PFSK-1 (cell line): ENCODE results near the gene SERPINE2.

ENCODE experiments used
- FOXP2 ChIP-seq: optimal IDR thresholded peaks from 2 replicates; pipeline ENCODE3; 2011; ENCODE audit warnings: borderline replicate concordance, control low read depth, inconsistent platforms; ENCODE audit not compliant: insufficient read depth; ENCODE audit errors: extremely low read length, extremely low read depth
- POLR2AphosphoS5 ChIP-seq: IDR thresholded peaks from 2 replicates; pipeline ENCODE4 v1.6.1; 2012; ENCODE audit warnings: low read depth, mild to moderate bottlenecking, control low read depth, low read length, moderate library complexity
- SIN3A ChIP-seq: IDR thresholded peaks from 2 replicates; pipeline ENCODE4 v1.6.1; 2012; ENCODE audit warnings: mild to moderate bottlenecking, low read length, moderate library complexity, borderline replicate concordance; ENCODE audit not compliant: insufficient read depth
- TAF1 ChIP-seq: IDR thresholded peaks from 2 replicates; pipeline ENCODE4 v1.6.1; 2012; ENCODE audit warnings: low read length, control low read depth, borderline replicate concordance; ENCODE audit not compliant: insufficient read depth
- TF ChIP-seq, protein P1 (sequence below), 2 experiments: IDR thresholded peaks; 2 replicates each; pipeline versions ENCODE4 v1.6.1 to v1.8.0; 2011 to 2012; ENCODE audit warnings: low read depth in 2 of 2, low read length in 2 of 2, control low read depth in 1 of 2, inconsistent platforms in 1 of 2, mild to moderate bottlenecking in 1 of 2, moderate library complexity in 1 of 2; ENCODE audit not compliant: insufficient read depth in 1 of 2

SERPINE2 gene

DNA sequence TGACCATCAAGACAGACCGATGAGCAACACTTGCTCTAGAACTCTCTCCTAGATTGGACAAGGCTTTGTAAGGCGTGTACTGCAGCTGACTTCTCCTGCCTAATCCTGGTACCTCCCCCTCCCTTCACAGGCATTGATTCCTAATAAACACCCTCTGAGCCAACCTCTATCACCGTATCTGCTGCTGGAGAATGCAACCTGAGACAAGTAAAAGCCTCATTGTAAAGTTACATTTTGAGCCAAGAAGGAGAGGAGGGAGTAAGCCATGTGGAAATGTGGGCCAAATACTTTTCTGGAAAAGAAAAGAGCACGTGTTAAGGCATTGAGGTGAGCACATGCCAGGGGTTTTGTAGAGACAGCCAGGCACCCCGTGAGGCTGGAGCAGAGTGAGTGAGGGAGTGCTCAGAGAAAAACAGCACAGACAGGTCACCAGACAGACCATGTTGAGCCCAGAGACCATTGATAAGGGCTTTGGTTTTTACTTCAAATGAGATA lies 91.3 kb downstream of the SERPINE2 start:
- TF ChIP-seq SIN3A (no peak), TAF1 (no peak), FOXP2 (no peak), POLR2AphosphoS5 (no peak)
- TF ChIP-seq, protein P1, sequence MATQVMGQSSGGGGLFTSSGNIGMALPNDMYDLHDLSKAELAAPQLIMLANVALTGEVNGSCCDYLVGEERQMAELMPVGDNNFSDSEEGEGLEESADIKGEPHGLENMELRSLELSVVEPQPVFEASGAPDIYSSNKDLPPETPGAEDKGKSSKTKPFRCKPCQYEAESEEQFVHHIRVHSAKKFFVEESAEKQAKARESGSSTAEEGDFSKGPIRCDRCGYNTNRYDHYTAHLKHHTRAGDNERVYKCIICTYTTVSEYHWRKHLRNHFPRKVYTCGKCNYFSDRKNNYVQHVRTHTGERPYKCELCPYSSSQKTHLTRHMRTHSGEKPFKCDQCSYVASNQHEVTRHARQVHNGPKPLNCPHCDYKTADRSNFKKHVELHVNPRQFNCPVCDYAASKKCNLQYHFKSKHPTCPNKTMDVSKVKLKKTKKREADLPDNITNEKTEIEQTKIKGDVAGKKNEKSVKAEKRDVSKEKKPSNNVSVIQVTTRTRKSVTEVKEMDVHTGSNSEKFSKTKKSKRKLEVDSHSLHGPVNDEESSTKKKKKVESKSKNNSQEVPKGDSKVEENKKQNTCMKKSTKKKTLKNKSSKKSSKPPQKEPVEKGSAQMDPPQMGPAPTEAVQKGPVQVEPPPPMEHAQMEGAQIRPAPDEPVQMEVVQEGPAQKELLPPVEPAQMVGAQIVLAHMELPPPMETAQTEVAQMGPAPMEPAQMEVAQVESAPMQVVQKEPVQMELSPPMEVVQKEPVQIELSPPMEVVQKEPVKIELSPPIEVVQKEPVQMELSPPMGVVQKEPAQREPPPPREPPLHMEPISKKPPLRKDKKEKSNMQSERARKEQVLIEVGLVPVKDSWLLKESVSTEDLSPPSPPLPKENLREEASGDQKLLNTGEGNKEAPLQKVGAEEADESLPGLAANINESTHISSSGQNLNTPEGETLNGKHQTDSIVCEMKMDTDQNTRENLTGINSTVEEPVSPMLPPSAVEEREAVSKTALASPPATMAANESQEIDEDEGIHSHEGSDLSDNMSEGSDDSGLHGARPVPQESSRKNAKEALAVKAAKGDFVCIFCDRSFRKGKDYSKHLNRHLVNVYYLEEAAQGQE (IDR thresholded peaks at IDR 0.05; ENCODE audit: insufficient read depth in 1 of 2, low read depth in 2 of 2, low read length in 2 of 2), result no peak

DNA sequence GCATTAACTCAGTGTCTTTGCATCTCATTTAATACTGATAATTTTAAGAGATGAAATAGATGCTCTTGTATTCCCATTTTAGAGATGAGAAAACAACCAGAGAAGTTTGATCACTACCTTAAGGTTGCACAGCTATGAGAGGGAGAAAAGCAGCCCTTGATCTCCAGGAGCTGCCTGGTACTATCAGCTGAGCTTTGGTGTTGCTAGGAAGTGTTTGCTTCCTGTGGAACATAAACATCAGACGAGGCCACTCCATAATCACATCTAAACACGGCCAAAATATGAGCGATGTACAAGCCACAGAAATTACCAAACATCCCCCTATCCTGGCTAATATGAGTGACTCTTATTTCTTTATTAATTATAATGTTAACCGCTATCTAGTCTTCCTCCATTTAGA lies 93.3 kb downstream of the SERPINE2 start:
- TF ChIP-seq TAF1 (no peak), SIN3A (no peak), FOXP2 (no peak), POLR2AphosphoS5 (no peak)
- TF ChIP-seq, protein P1 (IDR thresholded peaks at IDR 0.05; ENCODE audit: insufficient read depth in 1 of 2, low read depth in 2 of 2, low read length in 2 of 2), result no peak

DNA sequence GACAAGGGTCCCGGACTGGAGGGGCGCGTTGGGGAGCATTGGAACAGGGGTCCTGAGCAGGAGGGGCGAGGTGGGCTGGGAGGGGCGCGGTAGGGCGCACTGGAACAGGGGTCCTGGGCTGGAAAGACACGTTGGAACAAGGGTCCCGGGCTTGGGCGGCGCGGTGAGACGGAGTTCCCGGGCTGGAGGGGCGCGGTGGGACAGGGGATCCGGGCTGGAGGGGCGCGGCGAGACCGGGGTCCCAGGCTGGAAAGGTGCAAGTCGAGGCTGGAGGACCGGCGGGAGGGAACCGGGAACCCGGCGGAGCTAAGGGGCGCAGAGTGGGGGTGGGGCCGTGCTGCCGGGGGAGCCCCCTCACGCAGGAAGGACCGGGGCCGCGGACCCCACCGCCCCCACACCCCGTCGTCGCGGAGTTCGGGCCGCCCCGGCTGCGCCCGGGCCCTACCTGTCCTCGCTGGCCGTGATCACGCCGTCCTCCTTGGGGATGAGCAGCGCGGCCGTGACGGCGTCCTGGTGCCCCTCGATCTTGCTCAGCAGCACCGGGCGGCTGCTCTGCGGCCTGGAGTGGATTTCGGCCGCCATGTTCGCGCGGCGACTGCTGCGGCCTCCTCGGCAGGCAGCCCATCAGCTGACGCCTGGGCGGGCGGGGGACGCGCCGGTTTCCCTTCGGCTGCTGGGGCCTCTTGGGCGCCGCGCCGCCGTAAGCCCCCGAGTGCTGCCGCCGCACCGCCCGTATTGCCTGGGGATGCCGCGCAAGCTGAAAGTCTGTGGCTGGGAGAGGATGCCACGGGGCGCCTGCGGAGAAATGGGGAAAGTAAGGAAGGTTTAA lies 94.2 kb downstream of the SERPINE2 start, which contains the start of gene WDFY1:
Gene WDFY1 (minus strand): TSS at position 633 of the 829 bp plus-strand sequence. CDS start 51 bp downstream, at position 582.
- TF ChIP-seq FOXP2 (peak; percentile 98), TAF1 (peak; percentile 72; the same call in 1 of the 2 replicates), SIN3A (peak; percentile 84; the same call in 1 of the 2 replicates), POLR2AphosphoS5 (peak; percentile 80)
- TF ChIP-seq, protein P1 (IDR thresholded peaks at IDR 0.05; ENCODE audit: insufficient read depth in 1 of 2, low read depth in 2 of 2, low read length in 2 of 2), result 0 out of 4 replicates have a peak, but pooled peaks have one; percentile 34 to 39

DNA sequence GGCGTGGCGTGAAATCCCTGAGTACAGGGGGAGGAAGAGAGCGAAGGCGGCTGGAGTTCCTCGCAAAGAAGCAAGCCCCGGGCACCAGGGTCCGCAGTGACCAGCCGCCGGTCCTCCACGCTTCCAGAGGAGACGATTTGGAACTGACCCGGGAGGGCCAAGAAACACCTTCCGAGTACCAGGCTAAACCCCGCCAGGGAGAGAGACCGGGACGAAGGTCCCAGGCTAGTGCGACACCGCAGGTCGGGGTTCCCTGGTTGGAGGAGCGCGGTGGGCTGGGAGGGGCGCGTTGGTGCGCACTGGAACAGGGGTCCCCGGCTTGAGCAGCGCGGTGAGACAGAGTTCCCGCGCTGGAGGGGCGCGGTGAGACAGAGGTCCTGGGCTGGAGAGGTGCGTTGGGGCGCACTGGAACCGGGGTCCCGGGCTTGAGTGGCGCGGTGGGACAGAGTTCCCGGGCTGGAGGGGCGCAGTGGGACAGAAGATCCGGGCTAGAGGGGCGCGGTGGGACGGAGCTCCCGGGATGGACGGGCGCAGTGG lies 94.9 kb downstream of the SERPINE2 start:
- TF ChIP-seq POLR2AphosphoS5 (no peak), TAF1 (no peak), FOXP2 (no peak), SIN3A (no peak)
- TF ChIP-seq, protein P1 (IDR thresholded peaks at IDR 0.05; ENCODE audit: insufficient read depth in 1 of 2, low read depth in 2 of 2, low read length in 2 of 2), result no peak
